K562 (cell line): ENCODE results near the gene ANAPC2. TPM values are rescaled to one million over a fixed set of nuclear protein-coding genes. Genes with fewer than 3 reads are reported as not detected.

Experiments
- ATAC-seq: fragments of 200-7000 bp; cut with Tn5 transposase; 3 replicates; pipeline ENCODE4 v1.9.1; 2020; ENCODE audit warnings: moderate library complexity
- BruUV-seq: library from RNA; stranded (reverse); fragments of 400-500 nt; replicated peaks from 2 replicates; lab custom pipeline; 2021; lab: Mats Ljungman, UMichigan
- CTCF ChIA-PET: fragments of 300-600 bp; formaldehyde crosslinking; extraction: SDS; loops from one replicate; lab custom pipeline; 2021; ENCODE audit warnings: low intra/inter-chr PET ratio; lab: Yijun Ruan, JAX
- POLR2A ChIA-PET: fragments of 300-600, 350-650 bp; sonication (Branson Sonifier 250); formaldehyde crosslinking; extraction: SDS; loops from one replicate; lab custom pipeline; 2021; ENCODE audit warnings: antibody characterized with exemption, inconsistent platforms; lab: Yijun Ruan, JAX
- DNase-seq, 4 experiments: peaks; one replicate each; pipeline versions ENCODE4 v3.0.0 to v3.0.0-alpha.2; 2011 to 2018; ENCODE audit warnings: low spot score in 3 of 4, mixed read lengths in 3 of 4; ENCODE audit errors: extremely low read depth in 1 of 4
- FAIRE-seq: peaks from 2 replicates; lab custom pipeline; 2011; peaks lifted over from hg19 to GRCh38; lab: Jason Lieb, UNC
- H2AFZ ChIP-seq: 2 replicates; pipeline ENCODE4 v1.6.0; 2011; ENCODE audit warnings: low read depth, low read length, control low read depth, inconsistent platforms
- H3K27ac ChIP-seq: fragments of 200-600 bp; 3 replicates; pipeline ENCODE4 v1.8.0; 2011; ENCODE audit warnings: low read depth, mild to moderate bottlenecking, control low read depth, inconsistent platforms, low read length, moderate library complexity, mixed read lengths; ENCODE audit errors: extremely low read depth
- H3K27me3 ChIP-seq, 2 experiments: fragments of 300-600 bp in 1 of 2; 2 replicates in 1 of 2; 3 replicates in 1 of 2; pipeline versions ENCODE4 v1.6.0 to v1.8.0; 2011; ENCODE audit warnings: inconsistent platforms in 2 of 2, low read length in 2 of 2, mild to moderate bottlenecking in 1 of 2, mixed read lengths in 1 of 2, moderate library complexity in 1 of 2; ENCODE audit not compliant: control insufficient read depth in 2 of 2, insufficient read depth in 2 of 2
- H3K36me3 ChIP-seq: fragments of 300-600 bp; 3 replicates; pipeline ENCODE4 v1.8.0; 2011; ENCODE audit warnings: mild to moderate bottlenecking, low read length, inconsistent platforms; ENCODE audit not compliant: control insufficient read depth, insufficient read depth
- H3K4me1 ChIP-seq, 2 experiments: fragments of 200-600 bp in 1 of 2; replicated peaks in 1 of 2; 2 replicates in 1 of 2; 3 replicates in 1 of 2; pipeline versions ENCODE4 v1.5.1 to v1.8.0; 2011; ENCODE audit warnings: inconsistent platforms in 2 of 2, low read length in 2 of 2, mild to moderate bottlenecking in 1 of 2, mixed read lengths in 1 of 2, moderate library complexity in 1 of 2; ENCODE audit not compliant: control insufficient read depth in 2 of 2, insufficient read depth in 2 of 2
- H3K4me2 ChIP-seq: 2 replicates; pipeline ENCODE4 v1.6.1; 2011; ENCODE audit warnings: low read length, control low read depth, inconsistent platforms, mixed read lengths; ENCODE audit not compliant: insufficient read depth
- H3K4me3 ChIP-seq: fragments of 200-600 bp; sonication (generic), shearing (Covaris generic); 2 replicates; pipeline ENCODE4 v1.5.1; 2016; ENCODE audit warnings: control low read depth, inconsistent platforms
- H3K79me2 ChIP-seq: fragments of 200-600 bp; 3 replicates; pipeline ENCODE4 v1.8.0; 2011; ENCODE audit warnings: low read length, inconsistent platforms; ENCODE audit not compliant: control insufficient read depth, insufficient read depth
- H3K9ac ChIP-seq, 2 experiments: 2 replicates each; pipeline versions ENCODE4 v1.6.0 to v1.6.1; 2011; ENCODE audit warnings: low read depth in 2 of 2, low read length in 2 of 2, control low read depth in 1 of 2, inconsistent platforms in 1 of 2, mild to moderate bottlenecking in 1 of 2, mixed read lengths in 1 of 2; ENCODE audit not compliant: insufficient read depth in 1 of 2
- H3K9me1 ChIP-seq: one replicate; pipeline ENCODE4 v1.6.0; 2011; ENCODE audit warnings: inconsistent platforms, mild to moderate bottlenecking, low read length, moderate library complexity; ENCODE audit not compliant: control insufficient read depth, insufficient read depth
- H3K9me3 ChIP-seq: replicated peaks from 2 replicates; pipeline ENCODE4 v1.5.1; 2011; ENCODE audit warnings: low read depth, low read length, inconsistent platforms; ENCODE audit not compliant: control insufficient read depth, insufficient read depth
- H4K20me1 ChIP-seq: replicated peaks from 2 replicates; pipeline ENCODE4 v1.6.1; 2011; ENCODE audit warnings: low read length, inconsistent platforms, mixed read lengths; ENCODE audit not compliant: control insufficient read depth, insufficient read depth
- CBFA2T3 ChIP-seq: fragments of 450-650 bp; IDR thresholded peaks from 2 replicates; pipeline ENCODE4 v1.6.1; 2017
- CEBPG ChIP-seq, 3 experiments: fragments of 200-800 bp in 1 of 3; sonication (Bioruptor generic) in 1 of 3; sonication (generic) in 1 of 3; formaldehyde crosslinking in 1 of 3; IDR thresholded peaks in 2 of 3; conservative IDR thresholded peaks in 1 of 3; 2 replicates each; pipeline versions ENCODE4 v1.6.1 to v1.8.0; 2016 to 2022; ENCODE audit warnings: missing compliant biosample characterization in 2 of 3, missing genetic modification characterization in 2 of 3, mild to moderate bottlenecking in 1 of 3, missing genetic modification reagents in 1 of 3
- COPS2 ChIP-seq: fragments of 450-650 bp; conservative IDR thresholded peaks from 2 replicates; pipeline ENCODE4 v1.6.1; 2016; ENCODE audit warnings: mild to moderate bottlenecking, moderate library complexity
- E2F3 ChIP-seq: fragments of 250-450 bp; sonication (Bioruptor Pico); IDR thresholded peaks from 2 replicates; pipeline ENCODE4 v1.4.0; 2020; ENCODE audit warnings: mild to moderate bottlenecking
- ERF ChIP-seq: fragments of 450-650 bp; formaldehyde crosslinking; IDR thresholded peaks from 2 replicates; pipeline ENCODE4 v1.4.0; 2020; ENCODE audit warnings: mild to moderate bottlenecking, mixed read lengths
- FOXA3 ChIP-seq, 2 experiments: fragments of 450-650 bp in 1 of 2; sonication (generic) in 1 of 2; formaldehyde crosslinking; IDR thresholded peaks in 1 of 2; conservative IDR thresholded peaks in 1 of 2; 2 replicates each; pipeline versions ENCODE4 v1.4.0 to v1.8.0; 2020 to 2022; ENCODE audit warnings: mild to moderate bottlenecking in 2 of 2, missing genetic modification reagents in 1 of 2
- LCOR ChIP-seq: sonication (generic); formaldehyde crosslinking; IDR thresholded peaks from 2 replicates; pipeline ENCODE4 v1.8.0; 2022; ENCODE audit warnings: mild to moderate bottlenecking, missing genetic modification reagents
- MTA2 ChIP-seq: fragments of 450-650 bp; IDR thresholded peaks from 2 replicates; pipeline ENCODE4 v1.6.1; 2016; ENCODE audit warnings: low read depth
- NFIC ChIP-seq: fragments of 450-650 bp; IDR thresholded peaks from 2 replicates; pipeline ENCODE4 v1.6.1; 2017; ENCODE audit warnings: mild to moderate bottlenecking, inconsistent platforms
- NFRKB ChIP-seq: fragments of 450-650 bp; IDR thresholded peaks from 2 replicates; pipeline ENCODE4 v1.6.1; 2016; ENCODE audit warnings: low read depth
- RBM22 ChIP-seq: fragments of 200-400 bp; formaldehyde crosslinking; IDR thresholded peaks from 2 replicates; pipeline ENCODE4 v1.6.1; 2018; ENCODE audit warnings: low read length, low read depth; ENCODE audit not compliant: poor library complexity, severe bottlenecking
- SRSF3 ChIP-seq: fragments of 200-400 bp; formaldehyde crosslinking; IDR thresholded peaks from 2 replicates; pipeline ENCODE4 v1.6.1; 2016; ENCODE audit warnings: mild to moderate bottlenecking, low read length, moderate library complexity; ENCODE audit not compliant: insufficient read depth
- TCF7 ChIP-seq: sonication (generic); IDR thresholded peaks from 2 replicates; pipeline ENCODE4 v1.6.1; 2016; ENCODE audit warnings: antibody characterized with exemption, borderline replicate concordance
- ZNF124 ChIP-seq: sonication (generic); formaldehyde crosslinking; IDR thresholded peaks from 2 replicates; pipeline ENCODE4 v1.8.1; 2022; ENCODE audit warnings: missing genetic modification reagents
- ZNF146 ChIP-seq: IDR thresholded peaks from one replicate; pipeline ENCODE4 v1.6.1; 2018; ENCODE audit warnings: missing compliant biosample characterization; ENCODE audit not compliant: unreplicated experiment
- ZNF766 ChIP-seq: fragments of 200-800 bp; sonication (Bioruptor generic); conservative IDR thresholded peaks from 2 replicates; pipeline ENCODE4 v1.6.1; 2016; ENCODE audit warnings: missing genetic modification characterization, missing compliant biosample characterization
- WGBS: fragments of 100-300 bp; shearing (Covaris generic); methylation state at CpG from one replicate; pipeline ENCODE4 v1.1.6; 2016; ENCODE audit warnings: low coverage, mixed read lengths; ENCODE audit not compliant: insufficient coverage; ENCODE audit errors: missing lambda C conversion rate; 5-methylcytosine and 5-hydroxymethylcytosine counted together
- in situ Hi-C: fragments of 300-500 bp; cut with MboI; formaldehyde crosslinking; loops from 4 replicates; pipeline ENCODE4 v1.15.0; 2018; ENCODE audit warnings: inconsistent platforms, mixed read lengths
- intact Hi-C: fragments of 100-400 bp; cut with micrococcal nuclease; formaldehyde crosslinking; loops from 2 replicates; pipeline ENCODE4 v1.14.2; 2022
- polyA plus RNA-seq, 8 experiments: library from polyadenylated mRNA; depleted of rRNA in 4 of 8; stranded (reverse) in 5 of 8; unstranded in 3 of 8; fragments of >200 nt; fragmentation: Nextera tagmentation in 2 of 8; fragmentation: Illumina TruSeq in 1 of 8; extraction: Ambion mirVana in 2 of 8; extraction: Trizol in 1 of 8; gene quantifications; 2 replicates each; pipeline versions ENCODE4 v1.2.1 to v1.2.3, GENCODE V29; 2011 to 2014; ENCODE audit warnings: inconsistent platforms in 1 of 8, missing spikeins in 1 of 8
- total RNA-seq, 7 experiments: library from RNA; depleted of rRNA in 6 of 7; stranded (reverse); fragments of >200 nt in 6 of 7; fragmentation: Illumina TruSeq in 2 of 7; extraction: Trizol in 2 of 7; gene quantifications; 2 replicates each; pipeline versions ENCODE4 v1.2.1 to v1.2.3, GENCODE V29; 2011 to 2021; ENCODE audit warnings: low replicate concordance in 1 of 7
- TF ChIP-seq, protein P1 (sequence below): sonication (generic); formaldehyde crosslinking; IDR thresholded peaks from 2 replicates; pipeline ENCODE4 v1.8.1; 2023; ENCODE audit warnings: mild to moderate bottlenecking, missing genetic modification reagents
- TF ChIP-seq, protein P2 (sequence below): fragments of 250-450 bp; sonication (Bioruptor Pico); IDR thresholded peaks from 2 replicates; pipeline ENCODE4 v1.4.0; 2020

The ANAPC2 gene
- total and polyA plus RNA-seq, 9 of the 15 experiments (the other 6 are each of a cell fraction or from before 2014, with no cell fraction given) = 0.11 to 56.5 (median 17.1) TPM; not detected in 1

DNA sequence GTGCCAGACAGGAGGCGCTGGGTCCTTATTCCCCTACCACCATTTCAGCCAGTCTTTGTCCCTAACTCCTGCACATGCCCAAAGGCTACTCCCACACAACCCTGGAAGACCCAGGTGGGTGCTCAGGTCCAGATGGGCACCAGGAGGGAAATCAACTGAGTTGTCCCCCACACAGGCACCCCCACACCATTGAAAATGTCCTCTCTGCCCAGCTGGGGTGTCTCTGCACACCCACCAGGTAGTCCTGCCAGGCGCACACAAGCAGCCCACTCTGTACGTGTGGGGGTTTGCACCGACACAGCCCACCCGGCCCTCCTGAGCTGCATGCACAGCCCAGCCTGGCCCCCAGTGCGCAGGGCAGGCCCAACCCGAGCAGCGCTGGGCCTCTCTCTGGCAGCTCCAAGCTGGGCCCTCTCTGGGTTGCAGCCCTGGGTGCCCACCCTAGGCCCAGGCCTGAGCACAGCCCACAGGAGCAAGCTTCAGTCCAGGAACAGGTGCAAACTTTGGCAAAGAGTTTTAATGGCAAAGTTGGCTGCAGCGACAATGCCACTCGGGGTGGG, 31.5 kb upstream of the ANAPC2 start:
- POLR2A ChIA-PET = interaction anchor here (1.4 to 2.1 kb wide), 3 partner anchors 21 to 31 kb away, joined by 3 to 5 read pairs (median 5); partner anchors contain the start of genes ANAPC2, SSNA1 and TUBB4B
- no peak for FAIRE-seq
- intact Hi-C loops = loop anchor here (2.0 kb wide), 1 partner anchor 19 kb away; the partner anchor contains the start of gene TPRN
- TF ChIP-seq, protein P1, sequence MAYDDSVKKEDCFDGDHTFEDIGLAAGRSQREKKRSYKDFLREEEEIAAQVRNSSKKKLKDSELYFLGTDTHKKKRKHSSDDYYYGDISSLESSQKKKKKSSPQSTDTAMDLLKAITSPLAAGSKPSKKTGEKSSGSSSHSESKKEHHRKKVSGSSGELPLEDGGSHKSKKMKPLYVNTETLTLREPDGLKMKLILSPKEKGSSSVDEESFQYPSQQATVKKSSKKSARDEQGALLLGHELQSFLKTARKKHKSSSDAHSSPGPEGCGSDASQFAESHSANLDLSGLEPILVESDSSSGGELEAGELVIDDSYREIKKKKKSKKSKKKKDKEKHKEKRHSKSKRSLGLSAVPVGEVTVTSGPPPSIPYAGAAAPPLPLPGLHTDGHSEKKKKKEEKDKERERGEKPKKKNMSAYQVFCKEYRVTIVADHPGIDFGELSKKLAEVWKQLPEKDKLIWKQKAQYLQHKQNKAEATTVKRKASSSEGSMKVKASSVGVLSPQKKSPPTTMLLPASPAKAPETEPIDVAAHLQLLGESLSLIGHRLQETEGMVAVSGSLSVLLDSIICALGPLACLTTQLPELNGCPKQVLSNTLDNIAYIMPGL (CRISPR knock-in tag) = peak; percentile 49; the same call in 1 of the 2 replicates
- TF ChIP-seq ERF (CRISPR knock-in tag) = no peak
- no peak for TF ChIP-seq FOXA3 (CRISPR knock-in tag; conservative IDR thresholded peaks at IDR 0.05 in 1 of 2, IDR thresholded peaks at IDR 0.05 in 1 of 2)
- TF ChIP-seq SRSF3 = no peak
- TF ChIP-seq CEBPG (CRISPR knock-in tag; IDR thresholded peaks at IDR 0.05) = no peak
- TF ChIP-seq CEBPG (tag; conservative IDR thresholded peaks at IDR 0.05 in 1 of 2, IDR thresholded peaks at IDR 0.05 in 1 of 2) = no peak
- peak; percentile 6 for TF ChIP-seq RBM22
- no peak for TF ChIP-seq ZNF146 (CRISPR knock-in tag)
- no peak for TF ChIP-seq COPS2
- TF ChIP-seq ZNF124 = 0 out of 2 replicates have a peak, but pooled peaks have one; percentile 49
- no peak for TF ChIP-seq NFIC
- no peak for TF ChIP-seq E2F3 (CRISPR knock-in tag)
- no peak for TF ChIP-seq NFRKB
- no peak for TF ChIP-seq TCF7
- TF ChIP-seq MTA2 = no peak
- TF ChIP-seq CBFA2T3 = no peak
- TF ChIP-seq LCOR (CRISPR knock-in tag) = no peak
- TF ChIP-seq, protein P2, sequence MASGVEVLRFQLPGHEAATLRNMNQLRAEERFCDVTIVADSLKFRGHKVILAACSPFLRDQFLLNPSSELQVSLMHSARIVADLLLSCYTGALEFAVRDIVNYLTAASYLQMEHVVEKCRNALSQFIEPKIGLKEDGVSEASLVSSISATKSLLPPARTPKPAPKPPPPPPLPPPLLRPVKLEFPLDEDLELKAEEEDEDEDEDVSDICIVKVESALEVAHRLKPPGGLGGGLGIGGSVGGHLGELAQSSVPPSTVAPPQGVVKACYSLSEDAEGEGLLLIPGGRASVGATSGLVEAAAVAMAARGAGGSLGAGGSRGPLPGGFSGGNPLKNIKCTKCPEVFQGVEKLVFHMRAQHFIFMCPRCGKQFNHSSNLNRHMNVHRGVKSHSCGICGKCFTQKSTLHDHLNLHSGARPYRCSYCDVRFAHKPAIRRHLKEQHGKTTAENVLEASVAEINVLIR (CRISPR knock-in tag) = no peak
- TF ChIP-seq ZNF766 = no peak

More for the DNA sequence above, 31.5 kb upstream of the ANAPC2 start:
- Histone ChIP-seq H4K20me1 (no peaks in the 10 kb centered on the region), H3K4me1 (peaks cover 34 to 89% of the 10 kb centered on the region in 2 experiments), H3K9me1 (no peaks in the 10 kb centered on the region), H3K9ac (peak overlapping the region in 1 of 2 experiments; percentile 77; a peak in 2 of 4 replicates), H3K4me2 (no peak overlapping the region), H3K27me3 (no peaks in the 10 kb centered on the region), H3K79me2 (peaks cover 18% of the 10 kb centered on the region; the same call in 2 of the 3 replicates), H3K9me3 (no peaks in the 10 kb centered on the region), H2AFZ (no peak overlapping the region), H3K4me3 (no peak overlapping the region), H3K36me3 (peaks cover 22% of the 10 kb centered on the region; the same call in 1 of the 3 replicates), H3K27ac (0 out of 3 replicates have a peak overlapping the region, but pooled peaks have one; percentile 11)
- DNase-seq (no peak), ATAC-seq (no peak)
- CTCF ChIA-PET = no interaction called here
- BruUV-seq = no TSS peak
- in situ Hi-C loops = no loop called here
- WGBS = 99% methylated on average over 7 of the region's 10 CpGs
